Activated T-cell treated with anti-CD3 and anti-CD28 coated beads, Interleukin-2, amount 50 U/mL, for 24 hours (primary cell): Measurements from ENCODE around the gene CHRNB1.
A peak's percentile ranks its signal among the peaks of the same experiment; 100 is the strongest.

ENCODE experiments used
- DNase-seq: peaks from one replicate; pipeline ENCODE4 v3.0.0-alpha.2; 2020
- H3K27ac Mint-ChIP-seq: 2 replicates; pipeline ENCODE4 v1.8.0; 2020; ENCODE audit warnings: mild to moderate bottlenecking, mixed read lengths
- H3K27me3 Mint-ChIP-seq: 2 replicates; pipeline ENCODE4 v1.8.0; 2020; ENCODE audit warnings: mixed read lengths
- H3K36me3 Mint-ChIP-seq: 2 replicates; pipeline ENCODE4 v1.8.0; 2020; ENCODE audit warnings: low read depth, mixed read lengths
- H3K4me1 Mint-ChIP-seq: 2 replicates; pipeline ENCODE4 v1.8.0; 2020; ENCODE audit warnings: low read depth, mixed read lengths
- H3K4me3 Mint-ChIP-seq: 2 replicates; pipeline ENCODE4 v1.8.0; 2020; ENCODE audit warnings: mild to moderate bottlenecking, moderate library complexity, mixed read lengths
- H3K9me3 Mint-ChIP-seq: 2 replicates; pipeline ENCODE4 v1.8.0; 2020; ENCODE audit warnings: mixed read lengths

The CHRNB1 gene

GRCh38 chr17:7425756-7426155, 19.1 kb upstream of the CHRNB1 start:
- Mint-ChIP-seq H3K4me1 (no peaks in the 10 kb centered on the region), H3K4me3 (no peak overlapping the region), H3K27me3 (no peaks in the 10 kb centered on the region), H3K36me3 (no peaks in the 10 kb centered on the region), H3K27ac (no peak overlapping the region), H3K9me3 (no peaks in the 10 kb centered on the region)
- DNase-seq, result no peak

DNA sequence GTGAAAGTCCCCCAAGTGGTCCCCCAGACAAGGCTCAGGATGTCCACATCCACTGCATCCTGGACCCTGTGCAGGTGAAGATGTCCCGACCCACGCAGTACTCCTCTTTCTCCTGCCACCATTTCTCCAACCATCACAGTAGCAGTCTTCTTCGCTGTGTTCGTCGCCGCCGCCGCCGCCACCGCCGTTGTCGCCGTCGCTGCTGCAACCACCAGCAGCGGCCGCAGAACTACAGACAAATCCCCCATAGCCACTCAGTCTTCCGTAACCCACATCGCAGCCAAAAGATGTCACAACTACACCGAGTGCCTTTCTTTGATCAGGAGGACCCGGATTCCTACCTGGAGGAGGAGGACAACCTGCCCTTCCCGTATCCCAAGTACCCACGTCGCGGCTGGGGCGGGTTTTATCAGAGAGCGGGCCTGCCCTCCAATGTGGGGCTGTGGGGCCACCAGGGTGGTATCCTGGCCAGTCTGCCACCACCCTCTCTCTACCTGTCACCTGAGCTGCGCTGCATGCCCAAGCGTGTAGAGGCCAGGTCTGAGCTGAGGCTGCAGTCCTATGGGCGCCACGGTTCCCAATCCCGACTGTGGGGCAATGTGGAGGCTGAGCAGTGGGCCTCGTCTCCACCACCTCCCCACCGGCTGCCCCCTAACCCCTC, 18.5 kb upstream of the CHRNB1 start:
- H3K4me1 Mint-ChIP-seq, result no peaks in the 10 kb centered on the region
- H3K36me3 Mint-ChIP-seq, result no peaks in the 10 kb centered on the region
- no peak overlapping the region for H3K27ac Mint-ChIP-seq
- no peak overlapping the region for H3K4me3 Mint-ChIP-seq
- H3K27me3 Mint-ChIP-seq, result no peaks in the 10 kb centered on the region
- no peaks in the 10 kb centered on the region for H3K9me3 Mint-ChIP-seq
- no peak for DNase-seq

DNA sequence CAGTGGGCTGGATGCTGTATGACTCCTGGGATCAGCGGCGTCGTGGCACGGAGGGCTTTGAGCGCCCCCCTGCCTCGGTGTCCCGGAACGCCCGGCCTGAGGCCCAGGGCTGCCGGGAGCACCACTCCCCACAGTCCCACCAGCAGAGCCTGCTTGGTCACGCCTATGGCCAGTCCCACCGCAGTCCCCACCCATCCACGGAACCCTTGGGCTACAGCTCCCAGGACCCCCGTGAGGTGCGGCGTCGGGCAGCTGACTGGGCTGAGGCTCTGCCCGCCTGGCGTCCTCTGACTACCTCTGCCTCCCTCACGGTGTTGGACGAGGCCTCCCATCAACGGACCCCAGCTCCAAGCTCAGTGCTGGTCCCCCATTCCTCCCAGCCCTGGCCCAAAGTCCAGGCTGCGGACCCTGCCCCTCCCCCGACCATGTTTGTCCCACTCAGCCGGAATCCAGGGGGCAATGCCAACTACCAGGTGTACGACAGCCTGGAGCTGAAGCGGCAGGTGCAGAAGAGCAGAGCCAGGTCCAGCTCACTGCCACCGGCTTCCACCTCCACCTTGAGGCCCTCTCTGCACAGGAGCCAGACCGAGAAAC, 17.9 kb upstream of the CHRNB1 start:
- Mint-ChIP-seq H3K27me3 (no peaks in the 10 kb centered on the region), H3K9me3 (no peaks in the 10 kb centered on the region), H3K27ac (no peak overlapping the region), H3K4me3 (no peak overlapping the region), H3K4me1 (no peaks in the 10 kb centered on the region), H3K36me3 (no peaks in the 10 kb centered on the region)
- DNase-seq, result no peak

GRCh38 chr17:7427549-7427948, 17.3 kb upstream of the CHRNB1 start:
- no peak for DNase-seq
- H3K9me3 Mint-ChIP-seq, result no peaks in the 10 kb centered on the region
- H3K4me3 Mint-ChIP-seq, result no peak overlapping the region
- no peaks in the 10 kb centered on the region for H3K27me3 Mint-ChIP-seq
- H3K27ac Mint-ChIP-seq, result no peak overlapping the region
- H3K4me1 Mint-ChIP-seq, result no peaks in the 10 kb centered on the region
- no peaks in the 10 kb centered on the region for H3K36me3 Mint-ChIP-seq

- no peaks in the 10 kb centered on the region for H3K36me3 Mint-ChIP-seq
- H3K4me3 Mint-ChIP-seq, result no peak within 1 kb of the TSS
- no peaks in the 10 kb centered on the region for H3K4me1 Mint-ChIP-seq
- H3K27ac Mint-ChIP-seq, result no peak within 1 kb of the TSS
- DNase-seq, result no peak
- no peaks in the 10 kb centered on the region for H3K9me3 Mint-ChIP-seq
- H3K27me3 Mint-ChIP-seq, result no peaks in the 10 kb centered on the region
Observed at GRCh38 chr17:7428557-7428956, 16.3 kb upstream of the CHRNB1 start, which contains the start of gene SPEM3. Gene SPEM3, plus strand, starts transcription at chr17:7428857. Its CDS starts 46 bp downstream, at chr17:7428903.

DNA sequence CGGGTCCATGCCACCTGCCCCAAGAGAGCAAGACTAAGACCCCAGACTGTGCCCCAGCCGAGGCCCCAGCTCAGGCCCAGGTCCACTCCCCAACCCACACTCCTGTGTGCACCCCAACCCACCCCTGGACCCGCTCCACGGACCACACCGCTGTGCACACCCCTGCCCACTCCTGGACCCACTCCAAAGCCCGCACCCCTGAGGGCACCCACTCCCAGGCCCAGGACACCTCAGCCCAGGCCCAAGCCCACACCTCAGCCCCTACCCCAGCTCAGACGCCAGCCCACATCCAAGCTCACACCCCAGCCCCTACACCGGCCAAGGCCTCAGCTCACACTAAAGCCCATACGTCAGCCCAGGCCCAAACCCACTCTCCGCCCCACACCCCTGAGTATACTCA, 15.1 kb upstream of the CHRNB1 start:
- Mint-ChIP-seq H3K9me3 (no peaks in the 10 kb centered on the region), H3K27me3 (no peaks in the 10 kb centered on the region), H3K27ac (no peak overlapping the region), H3K4me3 (no peak overlapping the region), H3K36me3 (no peaks in the 10 kb centered on the region), H3K4me1 (no peaks in the 10 kb centered on the region)
- DNase-seq, result no peak

DNA sequence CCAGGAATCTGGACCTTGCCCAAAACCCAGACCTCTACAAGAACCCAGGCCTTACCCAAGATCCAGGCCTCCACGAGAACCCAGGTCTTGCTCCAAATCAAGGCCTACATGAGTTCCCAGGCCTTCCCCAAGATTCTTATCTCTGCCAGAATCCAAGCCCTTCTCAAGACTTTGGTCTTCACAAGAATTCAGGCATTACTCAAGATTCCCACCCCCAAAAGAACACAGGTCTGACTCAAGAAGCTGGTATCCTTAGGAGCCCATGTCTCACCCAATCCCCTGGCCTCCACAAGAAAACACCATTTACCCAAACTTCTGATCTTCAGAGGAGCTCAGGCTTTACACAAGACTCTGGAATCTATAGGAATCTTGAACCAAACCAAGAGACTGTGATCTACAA, 13.6 kb upstream of the CHRNB1 start:
- peaks cover 12% of the 10 kb centered on the region for H3K4me1 Mint-ChIP-seq

DNA sequence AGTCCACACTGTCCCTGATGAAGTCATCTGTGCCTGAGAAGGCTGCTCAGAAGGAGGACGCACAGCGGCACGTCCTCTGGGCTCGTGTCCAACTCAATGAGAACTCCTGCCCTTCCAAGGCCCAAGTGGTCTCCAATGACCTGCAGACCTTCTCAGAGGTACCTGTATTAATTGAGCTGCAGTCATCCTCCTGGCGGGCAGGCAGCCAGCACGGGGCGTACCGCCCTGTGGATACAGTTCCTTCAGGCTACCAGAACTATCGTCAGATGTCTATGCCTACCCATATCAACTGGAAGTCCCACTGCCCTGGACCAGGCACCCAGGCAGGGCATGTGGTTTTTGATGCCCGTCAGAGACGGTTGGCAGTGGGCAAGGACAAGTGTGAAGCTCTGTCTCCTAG, 12.6 kb upstream of the CHRNB1 start:
- H3K9me3 Mint-ChIP-seq, result no peaks in the 10 kb centered on the region
- no peak overlapping the region for H3K4me3 Mint-ChIP-seq
- no peak for DNase-seq
- H3K27ac Mint-ChIP-seq, result no peak overlapping the region
- peaks cover 6% of the 10 kb centered on the region for H3K36me3 Mint-ChIP-seq
- H3K27me3 Mint-ChIP-seq, result no peaks in the 10 kb centered on the region
- H3K4me1 Mint-ChIP-seq, result peaks cover 20% of the 10 kb centered on the region

More for the DNA sequence above, 13.6 kb upstream of the CHRNB1 start:
- no peak for DNase-seq
- Mint-ChIP-seq H3K9me3 (no peaks in the 10 kb centered on the region), H3K4me3 (no peak overlapping the region), H3K27ac (no peak overlapping the region), H3K36me3 (peaks cover 4% of the 10 kb centered on the region), H3K27me3 (no peaks in the 10 kb centered on the region)

- peak; percentile 81 for DNase-seq
- Mint-ChIP-seq H3K36me3 (peaks cover 10% of the 10 kb centered on the region), H3K27ac (peak overlapping the region; percentile 97), H3K9me3 (no peaks in the 10 kb centered on the region), H3K4me3 (peak overlapping the region; percentile 91), H3K4me1 (peaks cover 48% of the 10 kb centered on the region), H3K27me3 (peaks cover 22% of the 10 kb centered on the region)
Observed at GRCh38 chr17:7435676-7436555, 8.9 kb upstream of the CHRNB1 start.

GRCh38 chr17:7436556-7437368, 8.1 kb upstream of the CHRNB1 start:
- Mint-ChIP-seq H3K27me3 (peaks cover 30% of the 10 kb centered on the region), H3K9me3 (no peaks in the 10 kb centered on the region), H3K36me3 (peaks cover 10% of the 10 kb centered on the region), H3K4me1 (peaks cover 49% of the 10 kb centered on the region), H3K27ac (peak overlapping the region; percentile 97), H3K4me3 (peak overlapping the region; percentile 91)
- peak; percentile 89 for DNase-seq

DNA sequence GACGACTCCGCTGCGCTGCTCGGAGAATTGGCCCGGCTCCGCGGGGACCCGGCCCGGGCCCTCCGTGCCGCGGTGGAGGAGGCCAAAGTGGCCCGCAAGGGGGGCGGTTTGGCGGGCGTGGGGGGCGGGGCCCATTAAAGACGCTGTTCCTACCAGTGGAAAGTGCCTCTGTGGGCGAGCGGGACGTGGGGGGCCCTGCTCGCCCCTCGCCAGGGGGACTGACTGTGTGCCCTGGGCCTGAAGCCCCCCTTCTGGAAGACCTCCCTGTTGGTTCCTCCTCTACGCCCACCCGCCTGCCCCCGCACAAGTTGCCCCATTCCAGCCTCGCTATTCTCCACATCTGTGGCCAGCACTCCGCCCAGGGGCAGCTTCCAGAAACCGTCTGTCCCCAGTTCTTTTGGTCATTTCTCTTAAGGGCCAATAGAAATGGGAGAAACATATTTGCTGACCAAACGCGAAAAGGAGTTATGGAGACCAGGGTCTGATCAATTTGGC, 7.4 kb upstream of the CHRNB1 start:
- Mint-ChIP-seq H3K36me3 (peaks cover 10% of the 10 kb centered on the region), H3K27ac (no peak overlapping the region)

DNA sequence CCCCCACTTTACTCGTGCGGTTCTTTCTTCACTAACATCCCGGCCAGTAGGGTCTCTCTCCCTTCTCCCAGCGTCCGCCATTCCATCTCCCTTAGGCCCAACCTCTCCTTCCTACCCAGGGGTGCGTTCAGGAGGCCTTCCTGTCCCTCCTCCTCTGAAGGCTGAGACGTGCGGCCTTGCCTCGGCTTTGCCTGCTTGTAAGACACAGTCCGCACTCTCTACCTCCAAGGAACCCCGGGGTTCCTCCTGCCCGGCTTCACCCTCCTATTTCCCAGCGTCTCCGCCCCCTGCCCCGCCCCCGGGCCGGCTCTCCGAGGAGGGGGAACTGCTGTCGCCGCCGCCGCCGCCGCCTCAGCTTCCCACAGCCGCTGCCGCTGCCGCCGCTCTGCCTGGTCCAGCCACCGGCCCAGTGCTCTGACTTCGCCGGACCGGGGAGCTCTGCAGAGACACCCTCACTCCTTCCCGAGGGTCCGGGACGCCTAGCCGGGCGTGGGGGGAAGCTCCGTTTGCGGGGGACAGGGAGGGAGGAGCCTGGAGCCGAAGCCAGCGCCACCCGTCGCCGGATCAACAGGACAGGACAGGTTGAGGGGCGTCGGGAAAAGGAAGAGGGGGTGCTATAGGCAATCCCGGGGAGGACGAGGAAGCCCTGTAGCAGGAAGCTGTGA, 6.8 kb upstream of the CHRNB1 start:
- peak; percentile 76 for DNase-seq
- peaks cover 42% of the 10 kb centered on the region for H3K27me3 Mint-ChIP-seq
- H3K9me3 Mint-ChIP-seq, result no peaks in the 10 kb centered on the region
- H3K27ac Mint-ChIP-seq, result no peak overlapping the region
- peak overlapping the region; percentile 91 for H3K4me3 Mint-ChIP-seq
- H3K4me1 Mint-ChIP-seq, result peaks cover 49% of the 10 kb centered on the region
- H3K36me3 Mint-ChIP-seq, result peaks cover 10% of the 10 kb centered on the region

More for the DNA sequence above, 7.4 kb upstream of the CHRNB1 start:
- no peaks in the 10 kb centered on the region for H3K9me3 Mint-ChIP-seq
- DNase-seq, result no peak
- peaks cover 49% of the 10 kb centered on the region for H3K4me1 Mint-ChIP-seq
- peaks cover 35% of the 10 kb centered on the region for H3K27me3 Mint-ChIP-seq
- peak overlapping the region; percentile 91 for H3K4me3 Mint-ChIP-seq

DNA sequence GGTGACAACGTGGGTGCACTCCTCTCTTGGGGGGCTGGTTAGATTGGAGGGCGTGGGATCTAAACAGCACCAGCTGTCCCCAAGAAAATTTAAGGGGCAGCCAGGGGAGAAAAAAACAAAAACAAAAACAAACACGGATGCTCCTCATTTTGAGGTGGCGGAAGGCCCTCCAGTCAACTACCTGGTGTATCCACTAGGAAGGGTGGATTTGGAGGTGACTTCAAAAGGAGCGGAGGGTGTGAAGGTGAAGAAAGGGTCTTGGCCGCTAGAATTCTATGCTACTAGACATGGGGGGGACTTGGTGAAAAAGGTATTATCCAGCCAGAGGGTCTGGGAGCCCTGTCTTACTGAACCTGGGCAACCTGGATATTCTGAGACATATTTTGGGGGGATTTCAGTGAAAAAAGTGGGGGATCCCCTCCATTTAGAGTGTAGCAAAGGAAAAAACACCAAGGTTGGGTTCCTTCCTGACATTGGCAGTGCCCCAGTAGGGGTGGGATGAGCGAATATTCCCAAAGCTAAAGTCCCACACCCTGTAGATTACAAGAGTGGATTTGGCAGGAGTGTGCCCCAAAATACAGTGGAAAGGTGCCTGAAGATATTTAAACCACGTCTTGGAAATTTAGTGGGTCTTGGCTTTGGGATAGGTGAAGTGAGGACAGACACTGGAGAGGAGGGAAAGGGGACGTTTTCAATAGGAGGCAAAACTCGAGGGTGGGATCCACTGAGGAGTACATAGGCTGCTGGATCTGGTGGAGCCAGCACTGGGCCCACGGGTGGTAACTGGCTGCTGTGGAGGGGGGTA, 6.0 kb upstream of the CHRNB1 start:
- peaks cover 50% of the 10 kb centered on the region for H3K27me3 Mint-ChIP-seq
- no peaks in the 10 kb centered on the region for H3K9me3 Mint-ChIP-seq
- peak overlapping the region; percentile 91 for H3K4me3 Mint-ChIP-seq
- no peak overlapping the region for H3K27ac Mint-ChIP-seq
- H3K36me3 Mint-ChIP-seq, result peaks cover 10% of the 10 kb centered on the region
- H3K4me1 Mint-ChIP-seq, result peaks cover 49% of the 10 kb centered on the region
- DNase-seq, result no peak
